ENCODE measurements around the gene FNDC3B. TPM values are rescaled to one million over a fixed set of nuclear protein-coding genes. Genes with fewer than 3 reads are reported as not detected.

FNDC3B gene
- total and polyA plus RNA-seq, 9 donors, result 22.1 to 198 (median 108) TPM

GRCh38 chr3:172073262-172073915 lies 34.0 kb downstream of the FNDC3B start:
- H3K36me3 ChIP-seq, result no peaks in the 10 kb centered on the region
- no peak for TF ChIP-seq CTCF (IDR thresholded peaks at IDR 0.05)
- TF ChIP-seq POLR2A (IDR thresholded peaks at IDR 0.05), result no peak
- no peak for TF ChIP-seq EP300 (IDR thresholded peaks at IDR 0.05)
- no peaks in the 10 kb centered on the region for H3K9me3 ChIP-seq
- H3K4me3 ChIP-seq, result no peak overlapping the region
- peaks cover 23% of the 10 kb centered on the region for H3K4me1 ChIP-seq (ENCODE audit: insufficient read depth)
- H3K27ac ChIP-seq, result no peak overlapping the region
- intact Hi-C loops (cut with DNase I), result no loop called here
- DNase-seq, result no peak
- H3K27me3 ChIP-seq, result no peaks in the 10 kb centered on the region
- 67 to 74% (median 70%) methylated on average over 5 of the region's 5 CpGs for WGBS, 3 donors

- Histone ChIP-seq H3K27me3 (no peaks in the 10 kb centered on the region), H3K4me1 (ENCODE audit: insufficient read depth) (peaks cover 18% of the 10 kb centered on the region), H3K4me3 (no peak overlapping the region), H3K36me3 (no peaks in the 10 kb centered on the region), H3K9me3 (no peaks in the 10 kb centered on the region), H3K27ac (no peak overlapping the region)
- DNase-seq, result no peak
- intact Hi-C loops (cut with DNase I), result no loop called here
- WGBS, 3 donors, result 90 to 100% (median 96%) methylated on average over 2 of the region's 2 CpGs
- TF ChIP-seq EP300 (IDR thresholded peaks at IDR 0.05) (no peak), CTCF (IDR thresholded peaks at IDR 0.05) (no peak), POLR2A (IDR thresholded peaks at IDR 0.05) (no peak)
These were observed 34.7 kb downstream of the FNDC3B start for GRCh38 chr3:172074032-172074431.

- no peak for DNase-seq
- no peaks in the 10 kb centered on the region for H3K27me3 ChIP-seq
- intact Hi-C loops (cut with DNase I), result no loop called here
- no peak overlapping the region for H3K4me3 ChIP-seq
- no peaks in the 10 kb centered on the region for H3K36me3 ChIP-seq
- WGBS, 3 donors, result 36 to 49% (median 43%) methylated on average over 4 of the region's 4 CpGs
- no peak for TF ChIP-seq CTCF (IDR thresholded peaks at IDR 0.05)
- no peak for TF ChIP-seq POLR2A (IDR thresholded peaks at IDR 0.05)
- no peak for TF ChIP-seq EP300 (IDR thresholded peaks at IDR 0.05)
- peaks cover 19% of the 10 kb centered on the region for H3K4me1 ChIP-seq (ENCODE audit: insufficient read depth)
- no peaks in the 10 kb centered on the region for H3K9me3 ChIP-seq
- H3K27ac ChIP-seq, result no peak overlapping the region
These were observed 35.2 kb downstream of the FNDC3B start for GRCh38 chr3:172074586-172074985.

GRCh38 chr3:172076212-172076611 lies 36.8 kb downstream of the FNDC3B start:
- TF ChIP-seq CTCF (IDR thresholded peaks at IDR 0.05) (no peak), EP300 (IDR thresholded peaks at IDR 0.05) (no peak), POLR2A (IDR thresholded peaks at IDR 0.05) (no peak)
- H3K27me3 ChIP-seq, result no peaks in the 10 kb centered on the region
- intact Hi-C loops (cut with DNase I), result no loop called here
- H3K9me3 ChIP-seq, result no peaks in the 10 kb centered on the region
- H3K36me3 ChIP-seq, result no peaks in the 10 kb centered on the region
- no peak overlapping the region for H3K27ac ChIP-seq
- DNase-seq, result no peak
- 84 to 93% (median 84%) methylated on average over 2 of the region's 2 CpGs for WGBS, 3 donors
- peaks cover 16% of the 10 kb centered on the region for H3K4me1 ChIP-seq (ENCODE audit: insufficient read depth)
- H3K4me3 ChIP-seq, result no peak overlapping the region
